ENCODE results near the gene SORCS2. TPM values are rescaled to one million over a fixed set of nuclear protein-coding genes. Genes with fewer than 3 reads are reported as not detected.

SORCS2 gene
- total RNA-seq, 4 donors from 2014 or later = 0.19 to 0.85 (median 0.66) TPM

- TF ChIP-seq CTCF (IDR thresholded peaks at IDR 0.05; ENCODE audit: low read depth) = no peak
Measured at GRCh38 chr4:7193030-7193958, 956 bp downstream of the SORCS2 start.

DNA sequence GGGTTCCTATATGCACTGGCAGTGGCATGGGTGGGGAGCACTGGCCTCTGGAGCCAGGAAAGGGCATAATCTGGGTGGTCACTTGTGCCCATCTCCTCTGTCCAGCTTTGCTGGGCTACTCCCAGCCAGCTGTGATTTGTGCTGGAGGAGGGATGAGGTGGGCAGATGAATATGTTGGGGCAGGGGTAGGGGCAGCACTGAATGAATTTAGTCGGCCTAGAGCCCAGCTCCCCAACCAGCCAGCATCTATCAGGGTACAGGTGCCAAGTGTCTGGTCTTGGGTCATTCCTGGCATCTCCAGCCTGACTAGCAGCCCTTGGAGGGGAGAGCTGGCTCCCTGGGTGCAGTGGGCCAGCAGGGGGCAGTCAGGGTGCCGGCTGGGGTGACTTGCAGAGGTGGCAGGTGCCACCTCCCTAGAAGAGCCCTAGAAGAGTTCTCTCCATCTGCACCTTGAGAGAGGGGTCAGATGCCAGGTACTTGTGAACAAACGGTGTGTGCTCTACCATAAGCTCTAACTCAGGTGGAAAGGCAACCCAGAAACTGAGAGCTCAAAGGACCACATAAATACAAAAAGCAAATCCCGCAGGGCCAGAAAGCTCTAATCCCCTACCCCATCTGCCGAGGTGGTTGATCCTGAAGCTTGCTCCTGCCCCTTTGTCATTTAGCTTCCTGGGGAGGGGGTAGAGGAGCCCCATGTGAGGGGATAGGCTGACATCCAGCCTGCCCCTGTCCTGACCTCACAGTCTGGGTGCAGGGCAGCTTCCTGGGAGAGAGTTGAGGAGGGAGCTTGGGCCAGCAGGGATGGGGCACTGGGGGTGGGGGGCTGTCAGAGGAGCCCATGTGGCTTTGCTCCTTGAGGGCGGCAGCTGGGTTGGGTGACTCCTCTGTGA, 2.2 kb downstream of the SORCS2 start:
- no peak for TF ChIP-seq CTCF (IDR thresholded peaks at IDR 0.05; ENCODE audit: low read depth)

DNA sequence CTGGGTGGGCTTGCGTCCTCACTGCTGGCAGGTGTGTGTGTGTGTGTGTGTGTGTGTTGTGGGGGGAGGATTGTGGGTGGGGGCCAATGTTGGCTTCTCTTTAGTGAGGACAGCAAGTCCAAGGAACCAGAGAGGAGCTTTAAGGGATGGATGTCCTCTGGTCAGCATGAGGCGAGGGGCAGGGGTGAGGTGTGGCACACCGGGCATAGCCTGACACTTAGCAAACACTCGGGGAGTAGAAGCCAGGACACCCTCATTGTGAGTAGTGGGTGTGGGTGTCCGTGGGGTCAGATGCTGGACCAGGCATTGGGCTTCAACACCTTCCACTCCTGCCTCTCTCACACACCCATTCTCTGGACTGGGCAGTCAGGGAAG, 2.8 kb downstream of the SORCS2 start:
- TF ChIP-seq CTCF (IDR thresholded peaks at IDR 0.05; ENCODE audit: low read depth) = no peak

- TF ChIP-seq CTCF (IDR thresholded peaks at IDR 0.05; ENCODE audit: low read depth) = no peak
Measured at GRCh38 chr4:7195546-7196287, 3.4 kb downstream of the SORCS2 start.

- TF ChIP-seq CTCF (IDR thresholded peaks at IDR 0.05; ENCODE audit: low read depth) = no peak
Measured at GRCh38 chr4:7196288-7196651, 3.9 kb downstream of the SORCS2 start.

- TF ChIP-seq CTCF (IDR thresholded peaks at IDR 0.05; ENCODE audit: low read depth) = no peak
Measured at GRCh38 chr4:7196736-7197135, 4.4 kb downstream of the SORCS2 start.
